IMR-90 (cell line): ENCODE measurements around the gene MND1. TPM values are rescaled to one million over a fixed set of nuclear protein-coding genes. Genes with fewer than 3 reads are reported as not detected.
A peak's percentile ranks its signal among the peaks of the same experiment; 100 is the strongest.

Experiments
- ATAC-seq: fragments of 200-7000 bp; cut with Tn5 transposase; 2 replicates; pipeline ENCODE4 v1.9.1; 2020; ENCODE audit warnings: low read depth, mild to moderate bottlenecking, moderate library complexity
- BruUV-seq: library from RNA; stranded (reverse); fragments of 400-500 nt; replicated peaks from 2 replicates; lab custom pipeline; 2021; lab: Mats Ljungman, UMichigan
- CTCF ChIA-PET: fragments of 300-600 bp; formaldehyde crosslinking; extraction: SDS; loops from one replicate; lab custom pipeline; 2021; ENCODE audit warnings: antibody characterized with exemption; lab: Yijun Ruan, JAX
- POLR2A ChIA-PET: fragments of 300-600 bp; sonication (Branson Sonifier 250); formaldehyde crosslinking; loops from one replicate; lab custom pipeline; 2022; ENCODE audit warnings: antibody characterized with exemption; ENCODE audit not compliant: unreplicated experiment; lab: Charles Lee
- DNase-seq: peaks from one replicate; pipeline ENCODE4 v3.0.0; 2013
- H2AFZ ChIP-seq: replicated peaks from 2 replicates; pipeline ENCODE3; 2013; ENCODE audit warnings: low read length, mild to moderate bottlenecking; ENCODE audit not compliant: poor library complexity
- H2AK5ac ChIP-seq: 2 replicates; pipeline ENCODE4 v1.6.1; 2013; ENCODE audit warnings: low read depth, low read length, inconsistent platforms
- H2AK9ac ChIP-seq: replicated peaks from 2 replicates; pipeline ENCODE3; 2013; ENCODE audit warnings: mild to moderate bottlenecking, low read depth, low read length, moderate library complexity; ENCODE audit not compliant: poor library complexity
- H2BK120ac ChIP-seq: 2 replicates; pipeline ENCODE4 v1.6.1; 2013; ENCODE audit warnings: low read depth, low read length, inconsistent platforms
- H2BK15ac ChIP-seq: 3 replicates; pipeline ENCODE4 v1.6.1; 2013; ENCODE audit warnings: low read depth, low read length, inconsistent platforms
- H2BK20ac ChIP-seq: 2 replicates; pipeline ENCODE4 v1.6.1; 2013; ENCODE audit warnings: low read depth, mild to moderate bottlenecking, inconsistent platforms, low read length, moderate library complexity
- H2BK5ac ChIP-seq: 2 replicates; pipeline ENCODE4 v1.6.1; 2013; ENCODE audit warnings: mild to moderate bottlenecking, low read depth, low read length, inconsistent platforms; ENCODE audit not compliant: poor library complexity, severe bottlenecking
- H3K14ac ChIP-seq: replicated peaks from 2 replicates; pipeline ENCODE4 v1.6.1; 2013; ENCODE audit warnings: low read depth, low read length, inconsistent platforms
- H3K18ac ChIP-seq: 2 replicates; pipeline ENCODE4 v1.6.1; 2013; ENCODE audit warnings: low read depth, low read length, control low read depth
- H3K23ac ChIP-seq: 2 replicates; pipeline ENCODE4 v1.6.1; 2013; ENCODE audit warnings: low read depth, low read length, inconsistent platforms
- H3K27ac ChIP-seq: 2 replicates; pipeline ENCODE4 v1.5.1; 2013; ENCODE audit warnings: mild to moderate bottlenecking, control low read depth, low read length; ENCODE audit not compliant: insufficient read depth
- H3K27me3 ChIP-seq: 2 replicates; pipeline ENCODE4 v1.6.1; 2013; ENCODE audit warnings: low read length; ENCODE audit not compliant: control insufficient read depth, insufficient read depth
- H3K36me3 ChIP-seq: 2 replicates; pipeline ENCODE4 v1.6.1; 2013; ENCODE audit warnings: low read length, mixed read lengths; ENCODE audit not compliant: control insufficient read depth, insufficient read depth
- H3K4ac ChIP-seq: 2 replicates; pipeline ENCODE4 v1.6.1; 2013; ENCODE audit warnings: low read depth, low read length, inconsistent platforms
- H3K4me1 ChIP-seq: 2 replicates; pipeline ENCODE4 v1.6.1; 2013; ENCODE audit warnings: low read length, mixed read lengths; ENCODE audit not compliant: control insufficient read depth, insufficient read depth
- H3K4me2 ChIP-seq: 2 replicates; pipeline ENCODE4 v1.6.1; 2013; ENCODE audit warnings: low read depth, mild to moderate bottlenecking, control low read depth, low read length, moderate library complexity
- H3K4me3 ChIP-seq: 2 replicates; pipeline ENCODE4 v1.5.1; 2013; ENCODE audit warnings: low read depth, mild to moderate bottlenecking, control low read depth, low read length, moderate library complexity; ENCODE audit not compliant: insufficient read depth
- H3K56ac ChIP-seq: 2 replicates; pipeline ENCODE4 v1.6.1; 2013; ENCODE audit warnings: low read length, inconsistent platforms; ENCODE audit not compliant: insufficient read depth; ENCODE audit errors: extremely low read depth
- H3K79me1 ChIP-seq, 2 experiments: 2 replicates each; pipeline ENCODE4 v1.6.1; 2013; ENCODE audit warnings: low read length in 2 of 2, inconsistent platforms in 1 of 2, low read depth in 1 of 2
- H3K9ac ChIP-seq: 2 replicates; pipeline ENCODE4 v1.6.1; 2013; ENCODE audit warnings: low read depth, low read length, control low read depth
- H3K9me1 ChIP-seq: 2 replicates; pipeline ENCODE4 v1.6.1; 2013; ENCODE audit warnings: low read length, inconsistent platforms; ENCODE audit not compliant: insufficient read depth
- H3K9me3 ChIP-seq: 2 replicates; pipeline ENCODE4 v1.6.1; 2013; ENCODE audit warnings: low read length; ENCODE audit not compliant: control insufficient read depth, insufficient read depth
- H4K20me1 ChIP-seq: 2 replicates; pipeline ENCODE4 v1.6.1; 2013; ENCODE audit warnings: low read length, inconsistent platforms; ENCODE audit not compliant: insufficient read depth
- H4K5ac ChIP-seq: 2 replicates; pipeline ENCODE4 v1.6.1; 2013; ENCODE audit warnings: mild to moderate bottlenecking, low read depth, low read length, control low read depth
- H4K8ac ChIP-seq, 2 experiments: 2 replicates each; pipeline ENCODE4 v1.6.1; 2013; ENCODE audit warnings: low read depth in 2 of 2, low read length in 2 of 2, control low read depth in 1 of 2, inconsistent platforms in 1 of 2
- H4K91ac ChIP-seq: 2 replicates; pipeline ENCODE4 v1.6.1; 2013; ENCODE audit warnings: low read depth, low read length, inconsistent platforms; ENCODE audit not compliant: insufficient read depth
- RFX5 ChIP-seq: IDR thresholded peaks from 2 replicates; pipeline ENCODE4 v1.8.0; 2012; ENCODE audit warnings: low read depth, mild to moderate bottlenecking, low read length, moderate library complexity
- WGBS, 2 experiments: methylation state at CpG; one replicate each; pipeline versions ENCODE4 v1.1.5 to v1.1.7; 2013; ENCODE audit warnings: missing lambda C conversion rate in 2 of 2; ENCODE audit not compliant: insufficient read length in 1 of 2; ENCODE audit errors: extremely low coverage in 2 of 2; 5-methylcytosine and 5-hydroxymethylcytosine counted together
- dilution Hi-C: fragments of 300-500 bp; cut with HindIII; formaldehyde crosslinking; loops from one replicate; pipeline ENCODE4 v1.14.3; 2018; ENCODE audit warnings: low sequenced_read_pairs; ENCODE audit not compliant: unreplicated experiment
- in situ Hi-C: fragments of 300-500 bp; cut with MboI; formaldehyde crosslinking; loops from 3 replicates; pipeline ENCODE4 v1.14.3; 2019; ENCODE audit warnings: low sequenced_read_pairs, inconsistent platforms, mixed read lengths
- intact Hi-C: fragments of 100-400 bp; cut with micrococcal nuclease; formaldehyde crosslinking; loops from 2 replicates; pipeline ENCODE4 v1.10.0; 2022
- polyA plus RNA-seq, 3 experiments: library from polyadenylated mRNA; depleted of rRNA; stranded (reverse); fragments of >200 nt; gene quantifications; 2 replicates each; pipeline ENCODE4 v1.2.3, GENCODE V29; 2012; ENCODE audit warnings: low replicate concordance in 1 of 3
- total RNA-seq: library from RNA; depleted of rRNA; stranded (reverse); fragments of >200 nt; gene quantifications from 2 replicates; pipeline ENCODE4 v1.2.3, GENCODE V29; 2012

The MND1 gene
- total and polyA plus RNA-seq, 2 of the 4 experiments (the other 2 are of a cell fraction): 0.36 to 3.5 TPM

GRCh38 chr4:153348006-153348405 is 3.5 kb downstream of the MND1 start:
- Histone ChIP-seq H2BK120ac (peak overlapping the region; percentile 19), H2AK5ac (no peak overlapping the region), H3K4me2 (no peak overlapping the region), H2BK20ac (peak overlapping the region; percentile 67), H3K9ac (no peak overlapping the region), H3K79me1 (peaks cover 9 to 30% of the 10 kb centered on the region in 2 experiments; a peak in 3 of 4 replicates), H2BK5ac (no peak overlapping the region), H4K91ac (no peak overlapping the region), H3K4me1 (0 out of 2 replicates have a peak, but pooled peaks cover 4% of the 10 kb centered on the region), H4K20me1 (no peaks in the 10 kb centered on the region), H3K9me1 (peaks cover 9% of the 10 kb centered on the region), H3K4ac (peak overlapping the region; percentile 78), H2AK9ac (peak overlapping the region; percentile 79), H3K56ac (no peak overlapping the region), H3K27ac (no peak overlapping the region), H3K14ac (peak overlapping the region; percentile 37; the same call in 1 of the 2 replicates), H2AFZ (peak overlapping the region; percentile 16), H3K9me3 (no peaks in the 10 kb centered on the region), H3K23ac (no peak overlapping the region), H4K5ac (no peak overlapping the region), H3K27me3 (no peaks in the 10 kb centered on the region), H3K36me3 (no peaks in the 10 kb centered on the region), H3K18ac (no peak overlapping the region), H2BK15ac (no peak overlapping the region), H3K4me3 (no peak overlapping the region), H4K8ac (0 out of 4 replicates have a peak overlapping the region, but pooled peaks of 1 of the 2 experiments have one; percentile 8)
- no TSS peak for BruUV-seq
- ATAC-seq: no peak
- TF ChIP-seq RFX5: no peak
- CTCF ChIA-PET: no interaction called here
- 83% methylated on average over 2 of the region's 4 CpGs; no CpG with 5 or more reads in 1 of the 2 experiments for WGBS, 2 experiments
- intact Hi-C loops (loop anchor here (5.0 kb wide), 1 partner anchor 99 kb away; no protein-coding TSS in a partner anchor), in situ Hi-C loops (loop anchor here (5.0 kb wide), 1 partner anchor 224 kb away; no protein-coding TSS in a partner anchor), dilution Hi-C loops (no loop called here)
- peak; percentile 62 for DNase-seq
- POLR2A ChIA-PET: no interaction called here
